PFSK-1 (cell line): ENCODE data around the gene GRID2IP.

Experiments used
- POLR2AphosphoS5 ChIP-seq: IDR thresholded peaks from 2 replicates; pipeline ENCODE4 v1.6.1; 2012; ENCODE audit warnings: low read depth, mild to moderate bottlenecking, control low read depth, low read length, moderate library complexity
- REST ChIP-seq, 2 experiments: IDR thresholded peaks; 2 replicates each; pipeline versions ENCODE4 v1.6.1 to v1.8.0; 2011 to 2012; ENCODE audit warnings: low read depth in 2 of 2, low read length in 2 of 2, control low read depth in 1 of 2, inconsistent platforms in 1 of 2, mild to moderate bottlenecking in 1 of 2, moderate library complexity in 1 of 2; ENCODE audit not compliant: insufficient read depth in 1 of 2
- SIN3A ChIP-seq: IDR thresholded peaks from 2 replicates; pipeline ENCODE4 v1.6.1; 2012; ENCODE audit warnings: mild to moderate bottlenecking, low read length, moderate library complexity, borderline replicate concordance; ENCODE audit not compliant: insufficient read depth

GRCh38 chr7:6513541-6513940, 37.7 kb downstream of the GRID2IP start:
- TF ChIP-seq REST (IDR thresholded peaks at IDR 0.05; ENCODE audit: insufficient read depth in 1 of 2, low read depth in 2 of 2, low read length in 2 of 2) (no peak), POLR2AphosphoS5 (no peak), SIN3A (no peak)
